IPS-18c (cell line): Measurements from ENCODE around the gene DSG1.
"Not testable (repeated sequence)": the region's sequence is repeated elsewhere in the genome, so short reads cannot be mapped to it uniquely, and the experiment has no call there.

Experiments
- H3K4me3 ChIP-seq: 2 replicates; pipeline ENCODE4 v1.7.0; 2013; ENCODE audit warnings: low read depth, mild to moderate bottlenecking, low read length, moderate library complexity; ENCODE audit not compliant: insufficient read depth
- H3K9me3 ChIP-seq: one replicate; pipeline ENCODE4 v1.6.1; 2013; ENCODE audit warnings: mild to moderate bottlenecking, low read length, moderate library complexity; ENCODE audit not compliant: control insufficient read depth, insufficient read depth

DSG1 gene

DNA sequence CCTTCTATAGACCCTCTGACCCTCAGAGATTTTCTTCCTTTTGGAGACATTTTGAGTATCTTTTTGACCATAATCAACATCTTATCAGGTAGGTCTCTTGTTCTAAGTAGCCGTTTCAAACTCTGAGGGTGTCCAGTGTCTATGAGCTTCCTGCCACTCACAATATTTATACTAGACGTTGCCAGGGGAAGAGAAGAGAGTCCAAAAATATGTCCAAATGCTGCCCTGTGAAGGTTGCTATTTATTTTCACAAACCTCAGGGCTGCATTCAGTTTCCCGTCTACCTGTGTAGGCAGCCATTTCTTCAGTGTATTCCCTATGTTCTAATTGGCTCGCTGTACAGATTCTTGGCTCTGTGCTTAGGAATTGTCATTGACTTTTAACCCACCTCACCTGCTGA, 986 bp upstream of the DSG1 start:
- no peak overlapping the region for H3K4me3 ChIP-seq
- no peaks in the 10 kb centered on the region for H3K9me3 ChIP-seq

DNA sequence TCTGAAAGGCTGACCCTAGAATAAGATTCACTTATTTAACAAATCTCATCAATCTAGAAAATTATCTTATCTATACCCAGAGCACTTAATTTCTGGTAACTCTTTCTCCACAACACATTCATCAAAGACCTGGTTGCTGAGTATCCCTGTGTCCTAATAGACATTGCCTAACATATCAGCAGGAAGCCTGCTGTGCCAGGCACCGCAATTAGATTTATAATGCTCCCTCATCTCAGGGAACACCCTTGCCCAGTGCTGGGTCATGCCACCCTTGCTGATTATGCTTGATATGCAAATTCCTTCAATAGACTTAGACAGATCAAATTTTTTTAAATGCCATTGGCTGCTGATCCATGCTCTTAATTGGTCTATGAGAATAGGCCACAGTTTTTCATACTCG, 3.8 kb downstream of the DSG1 start:
- Histone ChIP-seq H3K4me3 (no peak overlapping the region), H3K9me3 (no peaks in the 10 kb centered on the region)

DNA sequence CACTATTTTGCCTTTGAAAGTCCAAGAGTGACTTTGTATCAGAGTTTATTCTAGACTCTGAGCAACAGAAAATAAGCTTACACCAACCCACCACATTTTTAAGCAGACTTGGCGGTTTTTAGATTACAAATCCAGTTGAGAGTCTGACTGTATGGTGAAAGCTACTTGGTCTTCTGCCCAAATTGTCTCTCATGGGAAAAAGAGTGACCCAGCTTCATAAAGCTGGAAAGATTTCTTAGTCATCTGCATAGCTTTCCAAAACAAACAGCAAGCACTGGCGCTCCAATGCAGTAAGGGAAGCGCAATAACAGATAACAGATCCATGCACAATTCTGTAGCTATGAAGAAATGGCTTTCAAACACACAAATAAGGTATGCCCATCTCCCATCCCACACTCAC, 7.1 kb downstream of the DSG1 start:
- Histone ChIP-seq H3K4me3 (no peak overlapping the region), H3K9me3 (no peaks in the 10 kb centered on the region)

DNA sequence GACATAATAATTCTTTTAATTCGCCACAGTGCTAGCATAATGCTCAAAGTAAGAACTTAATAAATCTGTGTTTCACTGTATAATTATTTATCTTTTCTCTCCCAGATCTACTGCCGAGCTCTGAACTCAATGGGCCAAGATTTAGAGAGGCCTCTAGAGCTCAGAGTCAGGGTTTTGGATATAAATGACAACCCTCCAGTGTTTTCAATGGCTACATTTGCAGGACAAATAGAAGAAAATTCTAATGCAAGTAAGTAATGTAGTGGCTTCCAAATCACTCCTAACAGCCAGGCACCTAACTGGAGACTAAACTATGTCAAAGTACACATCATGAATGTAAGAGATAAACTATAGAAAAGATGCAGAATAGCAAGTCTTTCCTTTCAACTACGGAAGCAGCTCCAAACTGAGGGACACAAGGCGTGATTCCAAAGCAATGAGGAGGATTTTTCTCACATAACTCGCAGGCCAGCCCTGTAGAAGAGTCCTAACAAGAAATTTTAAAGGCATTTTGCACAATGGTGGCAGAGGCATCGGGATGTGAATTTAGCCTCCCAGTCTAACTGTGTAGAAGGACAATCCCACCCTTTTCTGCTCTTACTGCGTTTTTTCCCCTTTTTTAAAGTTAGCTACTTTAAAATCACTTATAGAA, 12.0 kb downstream of the DSG1 start:
- Histone ChIP-seq H3K4me3 (no peak overlapping the region), H3K9me3 (no peaks in the 10 kb centered on the region)

DNA sequence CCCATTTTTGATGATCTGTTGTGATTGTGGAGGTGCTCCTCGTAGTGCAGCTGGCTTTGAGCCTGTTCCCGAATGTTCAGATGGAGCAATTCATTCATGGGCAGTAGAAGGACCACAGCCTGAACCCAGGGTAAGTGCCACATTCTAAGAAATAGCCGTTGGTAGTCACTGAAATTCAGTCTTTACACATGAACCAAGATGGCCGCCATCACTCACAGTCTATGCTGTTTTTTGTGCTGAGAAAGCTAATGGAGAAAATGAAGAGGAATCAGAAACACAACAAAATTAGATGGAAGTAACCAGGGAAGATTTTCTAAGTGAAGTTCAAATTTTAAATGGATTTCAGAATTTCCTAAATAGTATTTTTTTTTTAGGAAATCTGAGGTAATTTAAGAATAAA, 25.5 kb downstream of the DSG1 start:
- H3K9me3 ChIP-seq: no peaks in the 10 kb centered on the region

DNA sequence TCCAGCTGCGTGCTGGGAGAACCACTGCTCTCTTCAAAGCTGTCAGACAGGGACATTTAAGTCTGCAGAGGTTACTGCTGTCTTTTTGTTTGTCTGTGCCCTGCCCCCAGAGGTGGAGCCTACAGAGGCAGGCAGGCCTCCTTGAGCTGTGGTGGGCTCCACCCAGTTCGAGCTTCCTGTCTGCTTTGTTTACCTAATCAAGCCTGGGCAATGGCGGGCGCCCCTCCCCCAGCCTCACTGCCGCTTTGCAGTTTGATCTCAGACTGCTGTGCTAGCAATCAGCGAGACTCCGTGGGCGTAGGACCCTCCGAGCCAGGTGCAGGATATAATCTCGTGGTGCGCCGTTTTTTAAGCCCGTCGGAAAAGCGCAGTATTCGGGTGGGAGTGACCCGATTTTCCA, 35.4 kb downstream of the DSG1 start:
- not testable (repeated sequence) for H3K4me3 ChIP-seq, H3K9me3 ChIP-seq

More for the DNA sequence above, 25.5 kb downstream of the DSG1 start:
- H3K4me3 ChIP-seq: no peak overlapping the region

DNA sequence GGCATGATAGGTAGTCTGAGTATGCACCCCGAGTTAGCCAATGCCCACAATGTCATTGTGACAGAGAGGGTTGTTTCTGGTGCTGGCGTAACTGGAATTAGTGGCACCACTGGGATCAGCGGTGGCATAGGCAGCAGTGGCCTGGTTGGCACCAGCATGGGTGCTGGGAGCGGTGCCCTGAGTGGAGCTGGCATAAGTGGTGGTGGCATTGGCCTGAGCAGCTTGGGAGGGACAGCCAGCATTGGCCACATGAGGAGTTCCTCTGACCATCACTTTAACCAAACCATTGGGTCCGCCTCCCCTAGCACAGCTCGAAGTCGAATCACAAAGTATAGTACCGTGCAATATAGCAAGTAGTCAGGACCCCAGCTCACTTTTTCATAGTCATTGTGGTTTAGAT, 37.0 kb downstream of the DSG1 start:
- H3K9me3 ChIP-seq: no peaks in the 10 kb centered on the region

DNA sequence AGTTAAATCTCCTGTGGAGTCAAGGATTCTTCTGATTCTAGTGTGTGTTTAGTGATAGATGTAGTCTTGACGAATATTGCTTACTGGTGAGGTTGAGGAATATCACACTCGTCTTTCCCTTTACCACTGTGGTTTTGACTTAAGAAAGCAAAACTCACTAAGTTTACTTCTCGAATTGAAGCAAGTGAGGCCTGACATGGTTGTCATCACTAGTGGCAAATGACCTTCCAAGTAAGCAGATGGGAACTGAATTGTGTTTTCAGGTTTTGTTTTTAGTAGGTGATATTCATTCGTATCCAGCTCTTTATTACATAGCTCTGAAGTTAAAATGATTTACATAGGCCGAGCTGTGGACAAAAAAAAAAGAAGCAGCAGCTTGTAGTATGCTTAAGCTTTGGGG, 38.1 kb downstream of the DSG1 start:
- no peaks in the 10 kb centered on the region for H3K9me3 ChIP-seq
- H3K4me3 ChIP-seq: no peak overlapping the region

More for the DNA sequence above, 37.0 kb downstream of the DSG1 start:
- no peak overlapping the region for H3K4me3 ChIP-seq

DNA sequence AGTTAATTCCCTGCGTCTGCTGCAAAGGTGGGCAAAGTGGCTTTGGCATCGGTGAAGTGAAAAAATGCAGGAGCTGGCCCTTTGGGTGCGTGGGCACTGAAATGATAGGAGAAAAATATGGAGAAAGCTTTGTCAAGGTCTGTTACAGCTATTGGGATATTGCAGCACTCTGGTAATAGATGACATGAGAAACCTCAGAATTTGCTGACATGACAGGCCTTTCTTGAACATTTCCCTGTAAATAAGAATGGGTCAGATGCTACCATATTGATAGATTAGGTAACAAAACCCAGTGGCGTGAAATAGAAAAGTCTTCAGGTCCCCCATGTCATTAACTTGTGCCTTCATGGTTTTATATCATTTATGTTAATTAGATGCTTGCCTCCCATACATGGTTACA, 46.2 kb downstream of the DSG1 start:
- no peaks in the 10 kb centered on the region for H3K9me3 ChIP-seq
- no peak overlapping the region for H3K4me3 ChIP-seq

DNA sequence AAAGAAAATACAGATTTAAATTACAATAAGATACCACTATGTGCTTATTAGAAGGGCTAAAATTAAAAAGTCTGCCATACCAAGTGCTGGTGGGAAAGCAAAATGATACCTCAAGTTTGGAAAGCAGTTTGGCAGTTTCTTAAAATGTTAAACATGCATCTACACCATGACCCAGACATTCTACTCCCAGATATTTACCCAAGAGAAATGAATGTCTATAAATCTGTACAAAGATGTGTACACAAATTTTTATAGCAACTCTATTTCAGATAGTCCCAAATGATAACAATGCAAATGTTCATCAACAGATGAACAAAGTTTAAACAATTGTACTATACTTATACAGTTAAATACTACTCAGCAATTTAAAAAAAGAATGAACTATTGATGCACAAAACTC, 51.5 kb downstream of the DSG1 start:
- no peaks in the 10 kb centered on the region for H3K9me3 ChIP-seq

DNA sequence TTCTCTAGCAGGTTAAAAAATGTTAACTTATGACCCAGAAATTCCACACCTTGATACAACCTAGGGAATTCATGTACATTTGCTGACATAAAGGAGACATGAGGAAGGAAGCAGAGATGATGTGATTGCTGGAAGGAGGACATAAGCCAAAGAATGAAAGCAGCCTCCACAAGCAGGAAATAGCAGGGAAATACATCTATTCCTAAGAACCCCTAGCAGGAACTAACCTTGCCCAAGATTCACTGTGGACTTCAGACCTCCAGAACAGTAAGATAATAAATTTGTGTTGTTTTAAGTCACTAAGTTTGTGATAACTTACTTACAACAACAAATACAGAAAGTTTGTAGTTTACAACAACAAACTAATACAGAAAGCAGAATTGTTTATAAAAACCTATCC, 54.0 kb downstream of the DSG1 start:
- Histone ChIP-seq H3K4me3 (no peak overlapping the region), H3K9me3 (no peaks in the 10 kb centered on the region)

More for the DNA sequence above, 51.5 kb downstream of the DSG1 start:
- H3K4me3 ChIP-seq: no peak overlapping the region

DNA sequence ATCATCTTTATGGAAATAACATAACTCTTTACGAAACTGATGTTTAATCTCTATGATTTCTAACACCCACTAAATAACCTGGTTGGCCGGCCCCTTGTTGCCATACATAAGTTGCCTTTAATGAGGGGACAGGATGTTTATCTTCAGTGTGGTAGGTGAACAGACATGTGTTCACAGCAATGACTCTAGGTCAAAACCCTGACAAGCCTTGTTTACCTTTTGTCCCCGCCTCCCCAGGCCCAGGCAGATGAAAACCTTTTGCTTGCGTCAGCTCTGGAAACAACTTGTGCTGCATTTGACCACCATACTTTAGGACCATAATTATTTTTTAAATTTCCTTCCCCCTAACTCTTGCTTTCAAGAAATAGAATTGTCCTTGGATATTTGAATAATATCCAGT, 55.7 kb downstream of the DSG1 start:
- no peak overlapping the region for H3K4me3 ChIP-seq

DNA sequence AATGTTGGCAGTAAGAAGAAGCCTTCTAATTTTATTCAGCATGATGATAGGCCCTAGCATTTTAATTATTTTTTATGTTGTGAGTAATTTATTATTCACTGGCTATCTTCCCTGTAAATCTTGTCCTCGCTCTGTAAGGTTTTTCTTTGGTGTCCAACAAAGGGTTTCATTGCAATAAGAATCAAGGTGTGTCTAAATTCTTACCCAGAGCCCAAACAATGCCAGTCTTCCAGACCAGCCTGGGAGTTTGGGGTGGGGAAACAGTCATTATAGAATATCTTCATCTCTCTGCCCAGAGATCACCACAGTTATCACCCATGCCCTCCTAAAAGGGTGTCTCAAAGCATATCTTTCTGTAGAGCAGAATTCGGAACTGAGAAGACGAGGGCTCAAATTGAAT, 58.5 kb downstream of the DSG1 start, which contains the start of gene DSG4:
DSG4 (plus strand) TSS at position 301 of the 400 bp plus-strand sequence. CDS start 135 bp downstream, outside the sequence.
- Histone ChIP-seq H3K9me3 (no peaks in the 10 kb centered on the region), H3K4me3 (no peak within 1 kb of the TSS)

More for the DNA sequence above, 55.7 kb downstream of the DSG1 start:
- no peaks in the 10 kb centered on the region for H3K9me3 ChIP-seq

DNA sequence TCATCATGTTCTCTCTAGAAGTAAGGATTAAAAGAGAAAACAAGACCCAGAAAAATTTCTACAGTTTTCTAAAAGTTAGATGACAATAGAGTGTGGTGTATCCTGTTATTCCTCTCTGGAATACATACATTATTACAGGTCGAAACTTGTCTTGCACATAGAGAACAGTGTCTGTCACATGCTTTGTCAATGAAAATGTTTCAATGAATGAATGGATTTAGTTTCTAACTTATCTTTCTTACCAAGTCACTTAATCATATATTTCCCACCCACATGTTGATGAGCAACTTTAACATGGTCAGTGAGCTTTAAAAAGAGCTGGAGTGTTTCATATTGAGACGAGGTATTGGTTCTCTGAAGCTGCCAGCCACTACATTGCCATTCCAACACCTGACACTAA, 63.0 kb downstream of the DSG1 start:
- Histone ChIP-seq H3K4me3 (no peak overlapping the region), H3K9me3 (no peaks in the 10 kb centered on the region)

DNA sequence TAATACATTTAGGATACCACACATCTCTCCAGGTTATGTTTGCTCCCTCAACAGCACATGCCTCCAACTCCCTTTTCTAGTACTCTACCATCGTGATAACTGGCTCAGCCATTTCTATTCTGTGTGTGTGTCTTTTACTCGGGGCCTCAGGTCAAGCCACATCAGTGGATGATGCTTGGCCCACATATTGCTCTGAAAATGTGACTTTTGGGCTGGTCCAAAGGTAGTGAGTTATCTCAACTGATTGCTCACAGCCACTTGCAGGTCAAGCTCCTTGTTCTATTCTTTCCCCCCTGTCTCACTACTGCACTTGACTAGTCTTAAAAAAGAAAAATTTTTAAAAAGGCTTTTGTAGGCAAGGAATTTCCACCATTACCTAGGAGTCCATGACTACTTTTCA, 64.1 kb downstream of the DSG1 start:
- H3K4me3 ChIP-seq: no peak overlapping the region
- no peaks in the 10 kb centered on the region for H3K9me3 ChIP-seq

DNA sequence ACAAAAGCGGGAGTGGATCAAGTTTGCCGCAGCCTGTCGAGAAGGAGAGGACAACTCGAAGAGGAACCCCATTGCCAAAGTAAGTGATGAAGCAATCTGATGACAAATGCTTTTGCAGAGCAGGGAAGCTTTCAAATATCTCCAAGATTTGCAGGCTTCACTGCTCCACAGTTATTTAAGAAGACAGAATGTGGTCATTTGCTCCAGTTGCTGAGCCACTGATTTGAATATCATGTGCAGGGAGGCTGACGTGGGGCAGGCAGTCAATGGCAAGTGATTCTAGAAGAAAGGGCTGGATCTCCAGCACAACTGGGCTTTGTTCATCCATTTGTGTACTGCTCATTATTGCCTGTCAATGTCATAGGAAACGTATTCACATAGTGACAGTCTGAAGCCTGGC, 68.8 kb downstream of the DSG1 start:
- H3K4me3 ChIP-seq: no peak overlapping the region
- no peaks in the 10 kb centered on the region for H3K9me3 ChIP-seq

DNA sequence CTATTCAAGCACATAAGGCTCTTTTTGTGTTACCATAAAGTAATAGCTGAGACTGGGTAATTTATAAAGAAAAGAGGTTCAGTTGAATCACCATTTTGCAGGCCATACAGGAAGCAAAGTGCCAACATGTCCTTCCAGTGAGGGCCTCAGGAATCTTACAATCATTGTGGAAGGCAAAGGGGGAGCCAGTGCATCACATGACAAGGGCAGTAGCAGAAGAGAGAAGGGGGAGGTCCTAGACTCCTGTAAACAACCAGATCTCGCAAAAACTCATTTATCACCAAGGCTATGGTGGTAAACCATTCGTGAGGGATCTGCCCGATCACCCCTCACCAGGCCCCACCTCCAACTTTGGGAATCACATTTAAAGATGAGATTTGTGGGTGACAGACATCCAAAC, 75.3 kb downstream of the DSG1 start:
- H3K9me3 ChIP-seq: no peaks in the 10 kb centered on the region
- H3K4me3 ChIP-seq: no peak overlapping the region

DNA sequence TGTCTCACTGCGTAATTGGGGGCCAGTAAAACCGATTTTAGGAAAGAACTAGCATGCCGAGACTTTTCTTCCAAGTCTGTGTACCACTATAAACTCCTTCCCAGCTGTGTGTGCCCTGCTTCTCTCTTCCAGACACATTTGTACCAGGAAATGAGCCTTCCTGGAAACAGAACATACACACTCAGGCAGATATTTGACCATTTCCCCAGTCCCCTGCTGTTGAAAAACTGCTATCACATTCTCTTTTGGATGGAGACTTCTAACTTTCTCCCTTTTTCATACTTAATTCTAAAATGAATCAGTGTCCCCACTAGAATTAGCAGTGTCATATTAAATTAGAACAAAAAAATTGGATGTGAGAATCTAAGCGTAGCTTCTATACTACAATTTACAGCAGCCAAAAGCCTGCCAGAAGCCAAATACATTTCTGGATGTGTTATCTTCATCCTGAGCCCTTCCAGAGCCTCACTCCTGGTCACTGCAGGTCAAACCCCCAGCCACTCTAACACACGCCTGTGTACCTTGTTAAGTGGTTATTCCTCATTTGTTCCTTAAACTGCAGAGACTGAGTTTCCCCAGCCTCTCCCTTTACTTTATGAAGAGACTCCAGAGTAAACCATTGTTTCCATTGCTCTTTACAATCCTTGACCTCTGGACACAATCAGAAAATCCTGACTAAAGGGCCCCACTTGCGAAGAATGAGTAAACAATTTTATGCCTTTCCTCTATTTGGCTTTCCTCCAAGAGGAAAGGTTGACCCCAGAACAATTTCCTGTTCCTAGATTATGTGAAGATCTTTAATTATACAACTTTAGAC, 79.0 kb downstream of the DSG1 start:
- H3K9me3 ChIP-seq: no peaks in the 10 kb centered on the region

More for the DNA sequence above, 79.0 kb downstream of the DSG1 start:
- no peak overlapping the region for H3K4me3 ChIP-seq
